ENCODE measurements around the gene PHAF1. TPM values are rescaled to one million over a fixed set of nuclear protein-coding genes. Genes with fewer than 3 reads are reported as not detected.

The PHAF1 gene
- total and polyA plus RNA-seq, 2 of the 13 experiments (the other 11 are each of a cell fraction or from before 2014, with no cell fraction given) = 48.3 to 174 TPM

DNA sequence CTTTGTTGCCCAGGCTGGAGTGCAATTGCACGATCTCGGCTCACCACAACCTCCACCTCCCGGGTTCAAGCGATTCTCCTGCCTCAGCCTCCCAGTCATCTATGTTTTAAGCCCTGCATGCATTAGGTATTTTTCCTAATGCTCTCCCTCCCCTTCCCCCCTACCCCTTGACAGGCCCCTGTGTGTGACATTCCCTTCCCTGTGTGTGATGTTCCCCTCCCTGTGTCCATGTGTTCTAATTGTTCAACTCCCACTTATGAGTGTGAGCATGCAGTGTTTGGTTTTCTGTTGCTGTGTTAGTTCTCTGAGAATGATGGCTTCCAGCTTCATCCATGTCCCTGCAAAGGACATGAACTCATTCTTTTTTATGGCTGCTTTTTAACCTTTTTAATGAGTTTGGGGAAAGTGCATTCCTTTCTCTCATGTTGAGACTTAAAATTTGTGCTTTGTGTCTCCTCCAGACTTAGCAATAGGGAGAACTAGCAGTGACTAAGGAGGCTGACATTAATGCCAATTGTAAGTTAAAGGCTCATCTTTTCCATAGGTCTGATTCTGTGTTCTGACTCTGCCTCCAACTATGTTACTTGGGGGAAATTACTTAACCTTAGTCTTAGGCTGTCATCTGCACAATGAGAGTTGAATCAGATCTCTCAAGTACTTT lies 17.7 kb upstream of the PHAF1 start:
- Histone ChIP-seq H2AFZ (ENCODE audit: low read length) (no peak overlapping the region), H3K36me3 (replicated peaks in 1 of 2; ENCODE audit: control insufficient read depth in 1 of 2, insufficient read depth in 2 of 2, low read length in 2 of 2) (peaks cover 5 to 6% of the 10 kb centered on the region in 2 experiments), H3K4me3 (replicated peaks in 1 of 3; ENCODE audit: insufficient read depth in 1 of 3, low read depth in 2 of 3, low read length in 3 of 3) (no peak overlapping the region), H3K9ac (ENCODE audit: insufficient read depth, low read depth, low read length) (no peak overlapping the region), H3K79me2 (ENCODE audit: insufficient read depth, low read length) (no peaks in the 10 kb centered on the region), H3K4me2 (ENCODE audit: low read depth, low read length) (no peak overlapping the region), H3K9me3 (ENCODE audit: low read length) (no peaks in the 10 kb centered on the region), H3K27me3 (ENCODE audit: control insufficient read depth in 1 of 2, insufficient read depth in 2 of 2, low read length in 2 of 2) (no peaks in the 10 kb centered on the region), H3K27ac (ENCODE audit: extremely low read length, insufficient read depth, low read length) (no peak overlapping the region), H4K20me1 (ENCODE audit: insufficient read depth, low read length) (no peaks in the 10 kb centered on the region), H3K4me1 (ENCODE audit: insufficient read depth, low read length) (no peaks in the 10 kb centered on the region)
- ChIA-PET CTCF (ENCODE audit: low intra/inter-chr PET ratio, low total read pairs) (no interaction called here), POLR2A (no interaction called here)
- intact Hi-C loops (cut with micrococcal nuclease; ENCODE audit: unreplicated experiment) = no loop called here
- BruUV-seq (replicated peaks) = no TSS peak
- in situ Hi-C loops (cut with HindIII; ENCODE audit: extremely low pct_ligation_motif_present, low pct_unique_long_range_greater_than_20kb) = no loop called here
- no peak for DNase-seq (ENCODE audit: low spot score)
- no peak for ATAC-seq
- WGBS (ENCODE audit: low lambda C conversion rate) = 98% methylated on average over 4 of the region's 4 CpGs
- FAIRE-seq = no peak
- TF ChIP-seq SIN3A (IDR thresholded peaks at IDR 0.05; ENCODE audit: borderline replicate concordance, low read depth, low read length) (no peak), HMGA1 (CRISPR knock-in tag; conservative IDR thresholded peaks at IDR 0.05) (no peak), FOXM1 (CRISPR knock-in tag; IDR thresholded peaks at IDR 0.05) (no peak), ZNF589 (CRISPR knock-in tag; conservative IDR thresholded peaks at IDR 0.05) (no peak), ZNF629 (CRISPR knock-in tag; conservative IDR thresholded peaks at IDR 0.05) (no peak), ZNF367 (CRISPR knock-in tag; IDR thresholded peaks at IDR 0.05; ENCODE audit: borderline replicate concordance) (no peak), SOX13 (IDR thresholded peaks at IDR 0.05) (no peak), SOX13 (CRISPR knock-in tag; conservative IDR thresholded peaks at IDR 0.05 in 1 of 2, IDR thresholded peaks at IDR 0.05 in 1 of 2) (no peak), ZNF510 (CRISPR knock-in tag; IDR thresholded peaks at IDR 0.05; ENCODE audit: low read depth) (no peak), SIX4 (CRISPR knock-in tag; IDR thresholded peaks at IDR 0.05) (no peak), FOXC1 (CRISPR knock-in tag; IDR thresholded peaks at IDR 0.05; ENCODE audit: borderline replicate concordance) (no peak), AKAP8 (CRISPR knock-in tag; IDR thresholded peaks at IDR 0.05) (no peak)
- TF ChIP-seq, protein P1, sequence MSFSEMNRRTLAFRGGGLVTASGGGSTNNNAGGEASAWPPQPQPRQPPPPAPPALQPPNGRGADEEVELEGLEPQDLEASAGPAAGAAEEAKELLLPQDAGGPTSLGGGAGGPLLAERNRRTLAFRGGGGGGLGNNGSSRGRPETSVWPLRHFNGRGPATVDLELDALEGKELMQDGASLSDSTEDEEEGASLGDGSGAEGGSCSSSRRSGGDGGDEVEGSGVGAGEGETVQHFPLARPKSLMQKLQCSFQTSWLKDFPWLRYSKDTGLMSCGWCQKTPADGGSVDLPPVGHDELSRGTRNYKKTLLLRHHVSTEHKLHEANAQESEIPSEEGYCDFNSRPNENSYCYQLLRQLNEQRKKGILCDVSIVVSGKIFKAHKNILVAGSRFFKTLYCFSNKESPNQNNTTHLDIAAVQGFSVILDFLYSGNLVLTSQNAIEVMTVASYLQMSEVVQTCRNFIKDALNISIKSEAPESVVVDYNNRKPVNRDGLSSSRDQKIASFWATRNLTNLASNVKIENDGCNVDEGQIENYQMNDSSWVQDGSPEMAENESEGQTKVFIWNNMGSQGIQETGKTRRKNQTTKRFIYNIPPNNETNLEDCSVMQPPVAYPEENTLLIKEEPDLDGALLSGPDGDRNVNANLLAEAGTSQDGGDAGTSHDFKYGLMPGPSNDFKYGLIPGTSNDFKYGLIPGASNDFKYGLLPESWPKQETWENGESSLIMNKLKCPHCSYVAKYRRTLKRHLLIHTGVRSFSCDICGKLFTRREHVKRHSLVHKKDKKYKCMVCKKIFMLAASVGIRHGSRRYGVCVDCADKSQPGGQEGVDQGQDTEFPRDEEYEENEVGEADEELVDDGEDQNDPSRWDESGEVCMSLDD (CRISPR knock-in tag; IDR thresholded peaks at IDR 0.05; ENCODE audit: borderline replicate concordance) = no peak
- TF ChIP-seq, protein P2, sequence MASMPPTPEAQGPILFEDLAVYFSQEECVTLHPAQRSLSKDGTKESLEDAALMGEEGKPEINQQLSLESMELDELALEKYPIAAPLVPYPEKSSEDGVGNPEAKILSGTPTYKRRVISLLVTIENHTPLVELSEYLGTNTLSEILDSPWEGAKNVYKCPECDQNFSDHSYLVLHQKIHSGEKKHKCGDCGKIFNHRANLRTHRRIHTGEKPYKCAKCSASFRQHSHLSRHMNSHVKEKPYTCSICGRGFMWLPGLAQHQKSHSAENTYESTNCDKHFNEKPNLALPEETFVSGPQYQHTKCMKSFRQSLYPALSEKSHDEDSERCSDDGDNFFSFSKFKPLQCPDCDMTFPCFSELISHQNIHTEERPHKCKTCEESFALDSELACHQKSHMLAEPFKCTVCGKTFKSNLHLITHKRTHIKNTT (CRISPR knock-in tag; IDR thresholded peaks at IDR 0.05) = no peak
- TF ChIP-seq, protein P3, sequence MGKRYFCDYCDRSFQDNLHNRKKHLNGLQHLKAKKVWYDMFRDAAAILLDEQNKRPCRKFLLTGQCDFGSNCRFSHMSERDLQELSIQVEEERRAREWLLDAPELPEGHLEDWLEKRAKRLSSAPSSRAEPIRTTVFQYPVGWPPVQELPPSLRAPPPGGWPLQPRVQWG (CRISPR knock-in tag; IDR thresholded peaks at IDR 0.05; ENCODE audit: borderline replicate concordance, low read depth) = no peak
- TF ChIP-seq, protein P4, sequence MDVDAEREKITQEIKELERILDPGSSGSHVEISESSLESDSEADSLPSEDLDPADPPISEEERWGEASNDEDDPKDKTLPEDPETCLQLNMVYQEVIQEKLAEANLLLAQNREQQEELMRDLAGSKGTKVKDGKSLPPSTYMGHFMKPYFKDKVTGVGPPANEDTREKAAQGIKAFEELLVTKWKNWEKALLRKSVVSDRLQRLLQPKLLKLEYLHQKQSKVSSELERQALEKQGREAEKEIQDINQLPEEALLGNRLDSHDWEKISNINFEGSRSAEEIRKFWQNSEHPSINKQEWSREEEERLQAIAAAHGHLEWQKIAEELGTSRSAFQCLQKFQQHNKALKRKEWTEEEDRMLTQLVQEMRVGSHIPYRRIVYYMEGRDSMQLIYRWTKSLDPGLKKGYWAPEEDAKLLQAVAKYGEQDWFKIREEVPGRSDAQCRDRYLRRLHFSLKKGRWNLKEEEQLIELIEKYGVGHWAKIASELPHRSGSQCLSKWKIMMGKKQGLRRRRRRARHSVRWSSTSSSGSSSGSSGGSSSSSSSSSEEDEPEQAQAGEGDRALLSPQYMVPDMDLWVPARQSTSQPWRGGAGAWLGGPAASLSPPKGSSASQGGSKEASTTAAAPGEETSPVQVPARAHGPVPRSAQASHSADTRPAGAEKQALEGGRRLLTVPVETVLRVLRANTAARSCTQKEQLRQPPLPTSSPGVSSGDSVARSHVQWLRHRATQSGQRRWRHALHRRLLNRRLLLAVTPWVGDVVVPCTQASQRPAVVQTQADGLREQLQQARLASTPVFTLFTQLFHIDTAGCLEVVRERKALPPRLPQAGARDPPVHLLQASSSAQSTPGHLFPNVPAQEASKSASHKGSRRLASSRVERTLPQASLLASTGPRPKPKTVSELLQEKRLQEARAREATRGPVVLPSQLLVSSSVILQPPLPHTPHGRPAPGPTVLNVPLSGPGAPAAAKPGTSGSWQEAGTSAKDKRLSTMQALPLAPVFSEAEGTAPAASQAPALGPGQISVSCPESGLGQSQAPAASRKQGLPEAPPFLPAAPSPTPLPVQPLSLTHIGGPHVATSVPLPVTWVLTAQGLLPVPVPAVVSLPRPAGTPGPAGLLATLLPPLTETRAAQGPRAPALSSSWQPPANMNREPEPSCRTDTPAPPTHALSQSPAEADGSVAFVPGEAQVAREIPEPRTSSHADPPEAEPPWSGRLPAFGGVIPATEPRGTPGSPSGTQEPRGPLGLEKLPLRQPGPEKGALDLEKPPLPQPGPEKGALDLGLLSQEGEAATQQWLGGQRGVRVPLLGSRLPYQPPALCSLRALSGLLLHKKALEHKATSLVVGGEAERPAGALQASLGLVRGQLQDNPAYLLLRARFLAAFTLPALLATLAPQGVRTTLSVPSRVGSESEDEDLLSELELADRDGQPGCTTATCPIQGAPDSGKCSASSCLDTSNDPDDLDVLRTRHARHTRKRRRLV (CRISPR knock-in tag; IDR thresholded peaks at IDR 0.05) = no peak

Data from HepG2 (cell line).